ENCODE results near the gene ACSL5.
"Not testable (repeated sequence)": the region's sequence is repeated elsewhere in the genome, so short reads cannot be mapped to it uniquely, and the experiment has no call there.

DNA sequence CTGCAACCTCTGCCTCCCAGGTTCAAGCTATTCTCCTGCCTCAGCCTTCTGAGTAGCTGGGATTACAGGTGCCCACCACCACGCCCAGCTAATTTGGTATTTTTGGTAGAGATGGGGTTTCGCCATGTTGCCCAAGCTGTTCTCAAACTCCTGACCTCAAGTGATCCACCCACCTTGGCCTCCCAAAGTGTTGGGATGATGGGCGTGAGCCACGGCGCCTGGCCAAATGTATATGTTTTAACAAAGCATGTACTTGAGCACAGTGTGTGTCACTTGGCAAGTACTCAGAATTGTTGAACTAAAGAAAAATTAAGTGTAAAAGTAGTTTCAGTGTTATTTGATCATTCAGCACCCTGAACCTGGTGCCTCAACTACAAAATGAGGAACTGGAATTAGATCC is 90.2 kb downstream of the ACSL5 start:
- TF ChIP-seq, protein P1, sequence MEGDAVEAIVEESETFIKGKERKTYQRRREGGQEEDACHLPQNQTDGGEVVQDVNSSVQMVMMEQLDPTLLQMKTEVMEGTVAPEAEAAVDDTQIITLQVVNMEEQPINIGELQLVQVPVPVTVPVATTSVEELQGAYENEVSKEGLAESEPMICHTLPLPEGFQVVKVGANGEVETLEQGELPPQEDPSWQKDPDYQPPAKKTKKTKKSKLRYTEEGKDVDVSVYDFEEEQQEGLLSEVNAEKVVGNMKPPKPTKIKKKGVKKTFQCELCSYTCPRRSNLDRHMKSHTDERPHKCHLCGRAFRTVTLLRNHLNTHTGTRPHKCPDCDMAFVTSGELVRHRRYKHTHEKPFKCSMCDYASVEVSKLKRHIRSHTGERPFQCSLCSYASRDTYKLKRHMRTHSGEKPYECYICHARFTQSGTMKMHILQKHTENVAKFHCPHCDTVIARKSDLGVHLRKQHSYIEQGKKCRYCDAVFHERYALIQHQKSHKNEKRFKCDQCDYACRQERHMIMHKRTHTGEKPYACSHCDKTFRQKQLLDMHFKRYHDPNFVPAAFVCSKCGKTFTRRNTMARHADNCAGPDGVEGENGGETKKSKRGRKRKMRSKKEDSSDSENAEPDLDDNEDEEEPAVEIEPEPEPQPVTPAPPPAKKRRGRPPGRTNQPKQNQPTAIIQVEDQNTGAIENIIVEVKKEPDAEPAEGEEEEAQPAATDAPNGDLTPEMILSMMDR (IDR thresholded peaks at IDR 0.05; ENCODE audit: low read length), result not testable (repeated sequence)
- not testable (repeated sequence) for TF ChIP-seq EZH2 (IDR thresholded peaks at IDR 0.05; ENCODE audit: borderline replicate concordance, low read length)

Data from OCI-LY1 (cell line).